ENCODE measurements around the gene CLIP2.

DNA sequence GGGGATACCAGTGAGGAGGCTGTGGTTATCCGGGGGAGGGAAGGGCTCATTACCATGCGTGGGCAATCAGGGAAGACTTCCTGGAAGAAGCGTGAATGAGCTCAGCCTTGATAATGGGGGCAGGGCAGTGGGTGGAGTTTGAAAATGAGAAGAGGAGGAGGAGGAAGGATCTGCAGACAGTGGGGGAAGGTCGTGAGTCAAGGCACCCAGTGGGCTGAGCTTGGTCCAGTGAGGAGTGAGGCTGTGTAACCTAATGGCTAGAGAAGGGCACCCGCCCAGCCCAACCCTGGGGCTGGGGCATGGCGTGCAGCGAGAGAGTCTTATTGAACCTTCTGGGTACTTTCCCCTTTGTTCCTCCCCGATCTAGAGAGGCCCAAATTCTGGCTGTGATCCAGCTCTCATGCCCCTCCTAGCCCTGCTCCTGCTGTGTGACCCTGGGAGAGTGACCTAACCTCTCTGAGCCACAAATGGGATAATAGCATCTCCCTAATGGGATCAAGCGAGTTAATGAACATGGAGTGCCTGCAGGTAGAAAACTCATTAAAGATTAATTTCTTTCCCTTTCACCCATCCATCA lies 31.5 kb downstream of the CLIP2 start:
- TF ChIP-seq, protein P1, sequence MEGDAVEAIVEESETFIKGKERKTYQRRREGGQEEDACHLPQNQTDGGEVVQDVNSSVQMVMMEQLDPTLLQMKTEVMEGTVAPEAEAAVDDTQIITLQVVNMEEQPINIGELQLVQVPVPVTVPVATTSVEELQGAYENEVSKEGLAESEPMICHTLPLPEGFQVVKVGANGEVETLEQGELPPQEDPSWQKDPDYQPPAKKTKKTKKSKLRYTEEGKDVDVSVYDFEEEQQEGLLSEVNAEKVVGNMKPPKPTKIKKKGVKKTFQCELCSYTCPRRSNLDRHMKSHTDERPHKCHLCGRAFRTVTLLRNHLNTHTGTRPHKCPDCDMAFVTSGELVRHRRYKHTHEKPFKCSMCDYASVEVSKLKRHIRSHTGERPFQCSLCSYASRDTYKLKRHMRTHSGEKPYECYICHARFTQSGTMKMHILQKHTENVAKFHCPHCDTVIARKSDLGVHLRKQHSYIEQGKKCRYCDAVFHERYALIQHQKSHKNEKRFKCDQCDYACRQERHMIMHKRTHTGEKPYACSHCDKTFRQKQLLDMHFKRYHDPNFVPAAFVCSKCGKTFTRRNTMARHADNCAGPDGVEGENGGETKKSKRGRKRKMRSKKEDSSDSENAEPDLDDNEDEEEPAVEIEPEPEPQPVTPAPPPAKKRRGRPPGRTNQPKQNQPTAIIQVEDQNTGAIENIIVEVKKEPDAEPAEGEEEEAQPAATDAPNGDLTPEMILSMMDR (IDR thresholded peaks at IDR 0.05; ENCODE audit: borderline replicate concordance, extremely low read depth, low read length, poor library complexity, severe bottlenecking), result no peak
- no peak for TF ChIP-seq EZH2 (IDR thresholded peaks at IDR 0.05; ENCODE audit: borderline replicate concordance, low read depth, low read length, severe bottlenecking)
